IPS-20b (cell line): ENCODE data around the gene EHMT1.

Experiments
- H3K27ac ChIP-seq: one replicate; pipeline ENCODE4 v1.5.1; 2013; ENCODE audit warnings: low read length
- H3K27me3 ChIP-seq: 2 replicates; pipeline ENCODE4 v1.6.1; 2013; ENCODE audit warnings: mild to moderate bottlenecking, low read length, inconsistent platforms; ENCODE audit not compliant: insufficient read depth
- H3K36me3 ChIP-seq: 2 replicates; pipeline ENCODE4 v1.6.1; 2013; ENCODE audit warnings: low read depth, mild to moderate bottlenecking, inconsistent platforms, low read length, moderate library complexity; ENCODE audit not compliant: insufficient read depth
- H3K4me1 ChIP-seq: 2 replicates; pipeline ENCODE4 v1.6.1; 2013; ENCODE audit warnings: mild to moderate bottlenecking, control low read depth, inconsistent platforms, low read length, moderate library complexity; ENCODE audit not compliant: insufficient read depth
- H3K4me3 ChIP-seq: 2 replicates; pipeline ENCODE4 v1.5.1; 2013; ENCODE audit warnings: mild to moderate bottlenecking, low read length, inconsistent platforms
- H3K9ac ChIP-seq: 2 replicates; pipeline ENCODE4 v1.6.1; 2013; ENCODE audit warnings: low read depth, mild to moderate bottlenecking, inconsistent platforms, low read length, moderate library complexity
- H3K9me3 ChIP-seq: 2 replicates; pipeline ENCODE4 v1.6.1; 2013; ENCODE audit warnings: mild to moderate bottlenecking, low read depth, low read length, inconsistent platforms; ENCODE audit not compliant: insufficient read depth

EHMT1 gene

GRCh38 chr9:137825324-137825989, 206.7 kb downstream of the EHMT1 start:
- Histone ChIP-seq H3K36me3 (peaks cover 62% of the 10 kb centered on the region), H3K27me3 (no peaks in the 10 kb centered on the region), H3K4me1 (no peaks in the 10 kb centered on the region), H3K9me3 (0 out of 2 replicates have a peak, but pooled peaks cover 1% of the 10 kb centered on the region), H3K9ac (no peak overlapping the region), H3K4me3 (no peak overlapping the region), H3K27ac (no peak overlapping the region)

- Histone ChIP-seq H3K9me3 (no peaks in the 10 kb centered on the region), H3K27ac (no peak overlapping the region), H3K4me3 (no peak overlapping the region), H3K36me3 (peaks cover 58% of the 10 kb centered on the region), H3K9ac (no peak overlapping the region), H3K4me1 (no peaks in the 10 kb centered on the region), H3K27me3 (no peaks in the 10 kb centered on the region)
These were observed 209.2 kb downstream of the EHMT1 start for GRCh38 chr9:137827908-137828526.

- no peaks in the 10 kb centered on the region for H3K9me3 ChIP-seq
- H3K27me3 ChIP-seq, result no peaks in the 10 kb centered on the region
- H3K27ac ChIP-seq, result no peak overlapping the region
- H3K4me3 ChIP-seq, result no peak overlapping the region
- peaks cover 57% of the 10 kb centered on the region for H3K36me3 ChIP-seq
- H3K4me1 ChIP-seq, result no peaks in the 10 kb centered on the region
- H3K9ac ChIP-seq, result no peak overlapping the region
These were observed 209.9 kb downstream of the EHMT1 start for GRCh38 chr9:137828527-137829259.

- peaks cover 53% of the 10 kb centered on the region for H3K36me3 ChIP-seq
These were observed 210.6 kb downstream of the EHMT1 start for GRCh38 chr9:137829260-137829996.

GRCh38 chr9:137832191-137832700, 213.4 kb downstream of the EHMT1 start:
- Histone ChIP-seq H3K9ac (no peak overlapping the region), H3K36me3 (peaks cover 54% of the 10 kb centered on the region), H3K4me1 (no peaks in the 10 kb centered on the region), H3K4me3 (no peak overlapping the region), H3K27ac (no peak overlapping the region), H3K9me3 (no peaks in the 10 kb centered on the region), H3K27me3 (no peaks in the 10 kb centered on the region)

More at GRCh38 chr9:137829260-137829996, 210.6 kb downstream of the EHMT1 start:
- no peak overlapping the region for H3K4me3 ChIP-seq
- no peaks in the 10 kb centered on the region for H3K27me3 ChIP-seq
- no peaks in the 10 kb centered on the region for H3K9me3 ChIP-seq
- no peaks in the 10 kb centered on the region for H3K4me1 ChIP-seq
- no peak overlapping the region for H3K9ac ChIP-seq
- no peak overlapping the region for H3K27ac ChIP-seq

GRCh38 chr9:137832830-137833590, 214.2 kb downstream of the EHMT1 start:
- Histone ChIP-seq H3K9me3 (no peaks in the 10 kb centered on the region), H3K36me3 (peaks cover 54% of the 10 kb centered on the region), H3K4me3 (no peak overlapping the region), H3K27me3 (no peaks in the 10 kb centered on the region), H3K27ac (no peak overlapping the region), H3K4me1 (no peaks in the 10 kb centered on the region), H3K9ac (no peak overlapping the region)

- Histone ChIP-seq H3K4me1 (no peaks in the 10 kb centered on the region), H3K36me3 (peaks cover 54% of the 10 kb centered on the region), H3K4me3 (no peak overlapping the region), H3K27ac (no peak overlapping the region), H3K27me3 (no peaks in the 10 kb centered on the region), H3K9me3 (no peaks in the 10 kb centered on the region), H3K9ac (no peak overlapping the region)
These were observed 215.2 kb downstream of the EHMT1 start for GRCh38 chr9:137833721-137834613.

GRCh38 chr9:137834846-137835546, 216.2 kb downstream of the EHMT1 start:
- Histone ChIP-seq H3K9me3 (no peaks in the 10 kb centered on the region), H3K36me3 (peaks cover 44% of the 10 kb centered on the region)

GRCh38 chr9:137836151-137836830, 217.5 kb downstream of the EHMT1 start:
- no peaks in the 10 kb centered on the region for H3K27me3 ChIP-seq
- no peak overlapping the region for H3K27ac ChIP-seq
- no peak overlapping the region for H3K4me3 ChIP-seq
- no peaks in the 10 kb centered on the region for H3K4me1 ChIP-seq
- H3K9ac ChIP-seq, result no peak overlapping the region
- peaks cover 36% of the 10 kb centered on the region; the same call in 1 of the 2 replicates for H3K36me3 ChIP-seq
- H3K9me3 ChIP-seq, result no peaks in the 10 kb centered on the region

More at GRCh38 chr9:137834846-137835546, 216.2 kb downstream of the EHMT1 start:
- Histone ChIP-seq H3K27ac (no peak overlapping the region), H3K9ac (no peak overlapping the region), H3K4me1 (no peaks in the 10 kb centered on the region), H3K4me3 (no peak overlapping the region), H3K27me3 (no peaks in the 10 kb centered on the region)
